ENCODE measurements around the gene SLC9A6.
A peak's percentile ranks its signal among the peaks of the same experiment; 100 is the strongest.

Gene SLC9A6

GRCh38 chrX:135981668-135982067 lies 3.6 kb upstream of the SLC9A6 start:
- no peak for FAIRE-seq
- no peak for TF ChIP-seq TAF1 (IDR thresholded peaks at IDR 0.05; ENCODE audit: low read depth, low read length)
- no peak for TF ChIP-seq POU2F2 (IDR thresholded peaks at IDR 0.05; ENCODE audit: low read depth, low read length)
- no peak for TF ChIP-seq POLR2AphosphoS5 (IDR thresholded peaks at IDR 0.05; ENCODE audit: low read depth, low read length)
- no peak for TF ChIP-seq SPI1 (IDR thresholded peaks at IDR 0.05; ENCODE audit: low read depth, low read length)
- TF ChIP-seq PAX5 (IDR thresholded peaks at IDR 0.05; ENCODE audit: insufficient read depth, low read length, severe bottlenecking), result no peak
- no peak for TF ChIP-seq POLR2A (IDR thresholded peaks at IDR 0.05; ENCODE audit: low read depth, low read length)

DNA sequence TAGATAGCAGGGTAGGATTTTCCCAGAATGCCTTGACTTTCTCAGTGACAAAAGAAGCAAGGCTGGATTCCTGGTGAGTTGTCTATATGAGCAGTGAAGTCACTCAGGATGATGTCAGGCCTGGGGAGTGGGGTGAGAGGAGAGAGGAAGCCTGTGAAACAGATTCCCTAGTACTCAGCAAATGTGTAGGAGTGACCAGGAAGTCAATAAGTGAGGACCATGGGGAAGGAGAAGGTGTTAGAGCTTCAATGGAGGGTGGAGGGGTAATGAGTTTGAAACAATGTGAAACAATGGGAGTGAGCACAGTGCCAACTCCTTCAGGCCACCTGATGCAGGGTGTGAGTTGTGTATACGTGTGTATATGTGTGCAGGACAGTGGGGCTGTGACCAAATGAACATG lies 2.4 kb upstream of the SLC9A6 start:
- peak; percentile 79 for FAIRE-seq
- no peak for DNase-seq (ENCODE audit: insufficient read length, low spot score)
- TF ChIP-seq TAF1 (IDR thresholded peaks at IDR 0.05; ENCODE audit: low read depth, low read length), result no peak
- no peak for TF ChIP-seq SPI1 (IDR thresholded peaks at IDR 0.05; ENCODE audit: low read depth, low read length)
- TF ChIP-seq POLR2AphosphoS5 (IDR thresholded peaks at IDR 0.05; ENCODE audit: low read depth, low read length), result no peak
- TF ChIP-seq PAX5 (IDR thresholded peaks at IDR 0.05; ENCODE audit: insufficient read depth, low read length, severe bottlenecking), result no peak
- no peak for TF ChIP-seq POLR2A (IDR thresholded peaks at IDR 0.05; ENCODE audit: low read depth, low read length)
- no peak for TF ChIP-seq POU2F2 (IDR thresholded peaks at IDR 0.05; ENCODE audit: low read depth, low read length)

More at GRCh38 chrX:135981668-135982067, 3.6 kb upstream of the SLC9A6 start:
- DNase-seq (ENCODE audit: insufficient read length, low spot score), result no peak

- FAIRE-seq (no peak), DNase-seq (ENCODE audit: insufficient read length, low spot score) (no peak)
- no peak for TF ChIP-seq POLR2AphosphoS5 (IDR thresholded peaks at IDR 0.05; ENCODE audit: low read depth, low read length)
These were observed 979 bp upstream of the SLC9A6 start for GRCh38 chrX:135984256-135984655.

DNA sequence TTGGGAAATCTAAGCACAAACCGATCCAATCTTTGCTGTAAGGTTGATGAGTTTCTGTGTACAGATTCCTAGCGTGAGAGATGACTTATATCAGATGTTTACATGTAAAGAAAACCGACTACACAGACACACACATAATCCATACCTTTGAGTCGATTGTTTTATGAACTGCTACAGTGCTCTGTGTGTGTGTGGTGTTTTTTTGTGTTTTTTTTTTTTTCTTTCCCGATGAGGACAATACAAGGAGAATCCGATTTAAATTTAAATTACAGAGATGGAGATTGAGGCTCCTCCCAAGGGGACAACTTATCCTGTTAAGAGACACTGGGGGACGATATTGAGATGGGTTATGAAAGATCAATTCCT lies 461 bp upstream of the SLC9A6 start:
- DNase-seq (ENCODE audit: insufficient read length, low spot score), result no peak
- peak; percentile 71 for FAIRE-seq
- no peak for TF ChIP-seq PAX5 (IDR thresholded peaks at IDR 0.05; ENCODE audit: insufficient read depth, low read length, severe bottlenecking)
- TF ChIP-seq TAF1 (IDR thresholded peaks at IDR 0.05; ENCODE audit: low read depth, low read length), result no peak
- no peak for TF ChIP-seq SPI1 (IDR thresholded peaks at IDR 0.05; ENCODE audit: low read depth, low read length)
- TF ChIP-seq POU2F2 (IDR thresholded peaks at IDR 0.05; ENCODE audit: low read depth, low read length), result no peak

GRCh38 chrX:135985973-135986310 lies 707 bp downstream of the SLC9A6 start:
- TF ChIP-seq TAF1 (IDR thresholded peaks at IDR 0.05; ENCODE audit: low read depth, low read length) (no peak), PAX5 (IDR thresholded peaks at IDR 0.05; ENCODE audit: insufficient read depth, low read length, severe bottlenecking) (no peak), SPI1 (IDR thresholded peaks at IDR 0.05; ENCODE audit: low read depth, low read length) (no peak), POLR2A (IDR thresholded peaks at IDR 0.05; ENCODE audit: low read depth, low read length) (no peak), POU2F2 (IDR thresholded peaks at IDR 0.05; ENCODE audit: low read depth, low read length) (no peak), POLR2AphosphoS5 (IDR thresholded peaks at IDR 0.05; ENCODE audit: low read depth, low read length) (no peak)
- FAIRE-seq, result no peak
- no peak for DNase-seq (ENCODE audit: insufficient read length, low spot score)

- TF ChIP-seq TAF1 (IDR thresholded peaks at IDR 0.05; ENCODE audit: low read depth, low read length), result no peak
- TF ChIP-seq POLR2AphosphoS5 (IDR thresholded peaks at IDR 0.05; ENCODE audit: low read depth, low read length), result no peak
- TF ChIP-seq POU2F2 (IDR thresholded peaks at IDR 0.05; ENCODE audit: low read depth, low read length), result no peak
- FAIRE-seq (no peak), DNase-seq (ENCODE audit: insufficient read length, low spot score) (no peak)
These were observed 3.0 kb downstream of the SLC9A6 start for GRCh38 chrX:135988245-135988644.

GRCh38 chrX:136015016-136015415 lies 29.8 kb downstream of the SLC9A6 start:
- no peak for DNase-seq (ENCODE audit: insufficient read length, low spot score)
- FAIRE-seq, result no peak
- no peak for TF ChIP-seq TAF1 (IDR thresholded peaks at IDR 0.05; ENCODE audit: low read depth, low read length)
- no peak for TF ChIP-seq POU2F2 (IDR thresholded peaks at IDR 0.05; ENCODE audit: low read depth, low read length)
- TF ChIP-seq POLR2AphosphoS5 (IDR thresholded peaks at IDR 0.05; ENCODE audit: low read depth, low read length), result no peak
- TF ChIP-seq PAX5 (IDR thresholded peaks at IDR 0.05; ENCODE audit: insufficient read depth, low read length, severe bottlenecking), result no peak
- TF ChIP-seq POLR2A (IDR thresholded peaks at IDR 0.05; ENCODE audit: low read depth, low read length), result no peak
- TF ChIP-seq SPI1 (IDR thresholded peaks at IDR 0.05; ENCODE audit: low read depth, low read length), result no peak

GRCh38 chrX:136016881-136017280 lies 31.6 kb downstream of the SLC9A6 start:
- FAIRE-seq, result no peak
- no peak for DNase-seq (ENCODE audit: insufficient read length, low spot score)
- TF ChIP-seq PAX5 (IDR thresholded peaks at IDR 0.05; ENCODE audit: insufficient read depth, low read length, severe bottlenecking) (no peak), TAF1 (IDR thresholded peaks at IDR 0.05; ENCODE audit: low read depth, low read length) (no peak), POLR2AphosphoS5 (IDR thresholded peaks at IDR 0.05; ENCODE audit: low read depth, low read length) (no peak), SPI1 (IDR thresholded peaks at IDR 0.05; ENCODE audit: low read depth, low read length) (no peak), POLR2A (IDR thresholded peaks at IDR 0.05; ENCODE audit: low read depth, low read length) (no peak), POU2F2 (IDR thresholded peaks at IDR 0.05; ENCODE audit: low read depth, low read length) (no peak)

- DNase-seq (ENCODE audit: insufficient read length, low spot score) (no peak), FAIRE-seq (no peak)
- no peak for TF ChIP-seq SPI1 (IDR thresholded peaks at IDR 0.05; ENCODE audit: low read depth, low read length)
- TF ChIP-seq TAF1 (IDR thresholded peaks at IDR 0.05; ENCODE audit: low read depth, low read length), result no peak
- no peak for TF ChIP-seq PAX5 (IDR thresholded peaks at IDR 0.05; ENCODE audit: insufficient read depth, low read length, severe bottlenecking)
- no peak for TF ChIP-seq POLR2AphosphoS5 (IDR thresholded peaks at IDR 0.05; ENCODE audit: low read depth, low read length)
- TF ChIP-seq POU2F2 (IDR thresholded peaks at IDR 0.05; ENCODE audit: low read depth, low read length), result no peak
- TF ChIP-seq POLR2A (IDR thresholded peaks at IDR 0.05; ENCODE audit: low read depth, low read length), result no peak
These were observed 34.0 kb downstream of the SLC9A6 start for GRCh38 chrX:136019226-136019625.

DNA sequence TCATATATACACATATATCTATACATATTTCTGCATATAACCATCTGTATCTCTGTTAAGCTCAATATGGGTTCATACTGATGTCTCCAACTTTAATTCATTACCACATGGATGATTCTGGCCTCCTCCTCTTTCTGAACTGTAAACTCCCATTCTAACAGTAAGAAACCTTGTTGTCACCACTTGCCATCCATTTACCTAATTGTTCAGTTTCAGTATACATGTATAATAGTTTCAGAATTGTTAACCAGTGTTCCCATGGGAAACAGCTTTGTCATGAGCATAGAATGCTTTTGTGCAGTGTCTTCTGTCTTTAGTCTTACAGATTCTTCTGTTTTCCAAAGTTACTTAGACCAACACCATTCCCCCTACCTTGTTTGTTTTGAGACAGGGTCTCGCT lies 35.9 kb downstream of the SLC9A6 start:
- FAIRE-seq, result peak; percentile 26
- no peak for TF ChIP-seq POLR2A (IDR thresholded peaks at IDR 0.05; ENCODE audit: low read depth, low read length)
- no peak for TF ChIP-seq TAF1 (IDR thresholded peaks at IDR 0.05; ENCODE audit: low read depth, low read length)
- no peak for TF ChIP-seq SPI1 (IDR thresholded peaks at IDR 0.05; ENCODE audit: low read depth, low read length)
- no peak for TF ChIP-seq POLR2AphosphoS5 (IDR thresholded peaks at IDR 0.05; ENCODE audit: low read depth, low read length)
- TF ChIP-seq POU2F2 (IDR thresholded peaks at IDR 0.05; ENCODE audit: low read depth, low read length), result no peak
- no peak for TF ChIP-seq PAX5 (IDR thresholded peaks at IDR 0.05; ENCODE audit: insufficient read depth, low read length, severe bottlenecking)
- no peak for DNase-seq (ENCODE audit: insufficient read length, low spot score)

Measured in GM12891 (cell line).